ENCODE measurements around the gene WIPF2. TPM values are rescaled to one million over a fixed set of nuclear protein-coding genes. Genes with fewer than 3 reads are reported as not detected.

The WIPF2 gene
- total RNA-seq, 4 donors from 2014 or later: 7.7 to 11.1 (median 9.5) TPM

GRCh38 chr17:40178021-40178601 lies 41.0 kb upstream of the WIPF2 start:
- H3K9me3 ChIP-seq: no peaks in the 10 kb centered on the region
- H3K4me3 ChIP-seq: peak overlapping the region; percentile 27 to 63 (median 46)
- no peak for TF ChIP-seq EP300 (IDR thresholded peaks at IDR 0.05)
- TF ChIP-seq, protein P1, sequence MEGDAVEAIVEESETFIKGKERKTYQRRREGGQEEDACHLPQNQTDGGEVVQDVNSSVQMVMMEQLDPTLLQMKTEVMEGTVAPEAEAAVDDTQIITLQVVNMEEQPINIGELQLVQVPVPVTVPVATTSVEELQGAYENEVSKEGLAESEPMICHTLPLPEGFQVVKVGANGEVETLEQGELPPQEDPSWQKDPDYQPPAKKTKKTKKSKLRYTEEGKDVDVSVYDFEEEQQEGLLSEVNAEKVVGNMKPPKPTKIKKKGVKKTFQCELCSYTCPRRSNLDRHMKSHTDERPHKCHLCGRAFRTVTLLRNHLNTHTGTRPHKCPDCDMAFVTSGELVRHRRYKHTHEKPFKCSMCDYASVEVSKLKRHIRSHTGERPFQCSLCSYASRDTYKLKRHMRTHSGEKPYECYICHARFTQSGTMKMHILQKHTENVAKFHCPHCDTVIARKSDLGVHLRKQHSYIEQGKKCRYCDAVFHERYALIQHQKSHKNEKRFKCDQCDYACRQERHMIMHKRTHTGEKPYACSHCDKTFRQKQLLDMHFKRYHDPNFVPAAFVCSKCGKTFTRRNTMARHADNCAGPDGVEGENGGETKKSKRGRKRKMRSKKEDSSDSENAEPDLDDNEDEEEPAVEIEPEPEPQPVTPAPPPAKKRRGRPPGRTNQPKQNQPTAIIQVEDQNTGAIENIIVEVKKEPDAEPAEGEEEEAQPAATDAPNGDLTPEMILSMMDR (IDR thresholded peaks at IDR 0.05): no peak
- TF ChIP-seq POLR2A (IDR thresholded peaks at IDR 0.05): no peak
- peak overlapping the region in 3 of 4 donors; percentile 19 to 85 (median 65) for H3K27ac ChIP-seq
- H3K4me1 ChIP-seq: peaks cover 0 to 39% (median 13%) of the 10 kb centered on the region in 4 donors
- H3K36me3 ChIP-seq: peaks cover 0 to 52% (median 0%) of the 10 kb centered on the region in 3 donors
- no peaks in the 10 kb centered on the region for H3K27me3 ChIP-seq
- no peak for DNase-seq (ENCODE audit: low spot score in 2 of 2)
- WGBS, 2 donors: 45 to 48% methylated on average over 38 to 40 of the region's 46 CpGs

DNA sequence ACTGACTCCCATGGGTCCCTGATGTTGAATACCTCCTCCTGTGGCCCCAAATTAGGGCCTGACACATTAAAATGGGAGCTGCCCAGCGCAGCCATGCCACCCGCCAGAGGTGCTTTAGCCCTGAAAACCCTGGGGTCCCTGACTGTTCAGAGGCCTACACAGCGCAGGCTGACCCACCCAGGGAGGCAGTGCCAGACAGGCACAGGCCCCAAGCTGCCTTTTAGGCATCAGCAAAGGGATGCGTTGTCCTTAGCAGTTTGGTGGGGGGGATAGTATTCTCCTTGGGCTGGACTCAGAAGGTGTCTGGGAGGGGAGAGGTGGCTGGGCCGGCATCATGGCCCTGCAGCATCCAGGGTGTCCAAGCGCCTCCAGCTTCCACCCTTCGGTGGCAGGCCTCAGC lies 40.4 kb upstream of the WIPF2 start:
- Histone ChIP-seq H3K36me3 (peaks cover 0 to 47% (median 0%) of the 10 kb centered on the region in 3 donors), H3K4me3 (peak overlapping the region in 1 of 4 donors; percentile 49), H3K27me3 (no peaks in the 10 kb centered on the region), H3K4me1 (peaks cover 0 to 39% (median 13%) of the 10 kb centered on the region in 4 donors), H3K27ac (peak overlapping the region in 1 of 4 donors; percentile 85), H3K9me3 (no peaks in the 10 kb centered on the region)
- DNase-seq (ENCODE audit: low spot score in 2 of 2): no peak
- TF ChIP-seq POLR2A (IDR thresholded peaks at IDR 0.05): no peak
- TF ChIP-seq, protein P1 (IDR thresholded peaks at IDR 0.05): no peak
- no peak for TF ChIP-seq EP300 (IDR thresholded peaks at IDR 0.05)
- 95 to 100% methylated on average over 7 of the region's 7 CpGs for WGBS, 2 donors

- H3K27ac ChIP-seq: peak overlapping the region in 3 of 4 donors; percentile 27 to 60 (median 43)
- H3K4me3 ChIP-seq: no peak overlapping the region
- H3K4me1 ChIP-seq: peaks cover 0 to 41% (median 13%) of the 10 kb centered on the region in 4 donors
- TF ChIP-seq, protein P1 (IDR thresholded peaks at IDR 0.05): no peak
- TF ChIP-seq POLR2A (IDR thresholded peaks at IDR 0.05): no peak
- no peak for TF ChIP-seq EP300 (IDR thresholded peaks at IDR 0.05)
- no peaks in the 10 kb centered on the region for H3K9me3 ChIP-seq
- H3K36me3 ChIP-seq: peaks cover 0 to 33% (median 0%) of the 10 kb centered on the region in 3 donors
- no peak for DNase-seq (ENCODE audit: low spot score in 2 of 2)
- WGBS, 2 donors: 68 to 71% methylated on average over 6 of the region's 6 CpGs
- no peaks in the 10 kb centered on the region for H3K27me3 ChIP-seq
These were observed 39.0 kb upstream of the WIPF2 start for GRCh38 chr17:40179923-40180659.

GRCh38 chr17:40180694-40181093 lies 38.4 kb upstream of the WIPF2 start:
- TF ChIP-seq, protein P1 (IDR thresholded peaks at IDR 0.05): no peak
- TF ChIP-seq EP300 (IDR thresholded peaks at IDR 0.05): no peak
- TF ChIP-seq POLR2A (IDR thresholded peaks at IDR 0.05): no peak
- Histone ChIP-seq H3K36me3 (peaks cover 0 to 27% (median 0%) of the 10 kb centered on the region in 3 donors), H3K27me3 (no peaks in the 10 kb centered on the region), H3K27ac (peak overlapping the region in 2 of 4 donors; percentile 27 to 43), H3K9me3 (no peaks in the 10 kb centered on the region), H3K4me3 (no peak overlapping the region), H3K4me1 (peaks cover 0 to 44% (median 13%) of the 10 kb centered on the region in 4 donors)
- no peak for DNase-seq (ENCODE audit: low spot score in 2 of 2)
- WGBS, 2 donors: 34 to 35% methylated on average over 5 of the region's 5 CpGs

DNA sequence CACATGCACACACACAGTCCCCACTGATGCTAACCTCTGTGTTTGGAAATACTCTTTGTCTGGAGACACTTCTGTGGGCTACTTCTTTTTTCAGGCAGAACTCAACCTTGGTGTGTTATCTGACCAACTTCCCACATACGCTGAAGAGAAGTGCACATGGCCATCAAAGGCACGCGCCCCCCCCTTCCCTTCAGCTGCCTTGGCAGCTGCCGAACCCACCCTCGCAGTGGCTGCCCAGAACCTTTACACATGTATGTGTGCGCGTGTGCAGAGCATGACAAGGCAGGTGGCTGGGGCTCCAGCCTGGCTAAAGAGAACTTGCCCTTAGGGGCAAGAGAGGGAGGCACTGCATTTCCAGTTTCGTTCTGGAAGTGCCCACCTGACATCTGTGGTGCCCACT lies 37.9 kb upstream of the WIPF2 start:
- H3K4me3 ChIP-seq: no peak overlapping the region
- H3K27me3 ChIP-seq: no peaks in the 10 kb centered on the region
- DNase-seq (ENCODE audit: low spot score in 2 of 2): no peak
- TF ChIP-seq, protein P1 (IDR thresholded peaks at IDR 0.05): no peak
- 76% methylated on average over 8 of the region's 8 CpGs for WGBS, 2 donors
- peak overlapping the region in 1 of 4 donors; percentile 50 for H3K27ac ChIP-seq
- H3K9me3 ChIP-seq: no peaks in the 10 kb centered on the region
- H3K36me3 ChIP-seq: peaks cover 0 to 21% (median 0%) of the 10 kb centered on the region in 3 donors
- peaks cover 0 to 44% (median 13%) of the 10 kb centered on the region in 4 donors for H3K4me1 ChIP-seq

All from tibial nerve (tissue), 4 donors.